ACHN (cell line): ENCODE measurements around the gene SACS.

Source experiments
- DNase-seq: peaks from one replicate; pipeline ENCODE4 v3.0.0-alpha.2; 2015
- in situ Hi-C: cut with HindIII; loops from 2 replicates; pipeline ENCODE4 v1.10.0; 2017; ENCODE audit warnings: low sequenced_read_pairs, low pct_ligation_motif_present, low pct_unique_long_range_greater_than_20kb

The SACS gene

DNA sequence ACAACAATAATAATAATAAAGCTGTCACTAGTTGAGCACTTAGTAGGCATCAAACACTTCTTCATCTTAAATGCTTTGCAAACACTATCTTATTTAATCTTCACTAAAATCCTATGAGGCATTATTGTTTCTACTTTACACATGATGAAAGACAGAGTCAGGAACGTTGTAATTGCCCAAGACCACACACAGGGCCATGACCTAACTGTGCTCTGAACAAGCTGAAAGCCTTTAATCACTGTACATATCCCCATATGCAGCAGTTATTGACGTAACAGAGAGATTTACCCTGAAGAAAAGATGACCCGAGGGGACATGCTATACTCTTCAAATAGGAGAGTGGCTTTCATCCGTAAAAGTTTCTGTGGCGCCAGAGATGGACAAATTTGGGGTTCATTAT lies 53.0 kb downstream of the SACS start:
- DNase-seq = no peak
- in situ Hi-C loops = no loop called here

DNA sequence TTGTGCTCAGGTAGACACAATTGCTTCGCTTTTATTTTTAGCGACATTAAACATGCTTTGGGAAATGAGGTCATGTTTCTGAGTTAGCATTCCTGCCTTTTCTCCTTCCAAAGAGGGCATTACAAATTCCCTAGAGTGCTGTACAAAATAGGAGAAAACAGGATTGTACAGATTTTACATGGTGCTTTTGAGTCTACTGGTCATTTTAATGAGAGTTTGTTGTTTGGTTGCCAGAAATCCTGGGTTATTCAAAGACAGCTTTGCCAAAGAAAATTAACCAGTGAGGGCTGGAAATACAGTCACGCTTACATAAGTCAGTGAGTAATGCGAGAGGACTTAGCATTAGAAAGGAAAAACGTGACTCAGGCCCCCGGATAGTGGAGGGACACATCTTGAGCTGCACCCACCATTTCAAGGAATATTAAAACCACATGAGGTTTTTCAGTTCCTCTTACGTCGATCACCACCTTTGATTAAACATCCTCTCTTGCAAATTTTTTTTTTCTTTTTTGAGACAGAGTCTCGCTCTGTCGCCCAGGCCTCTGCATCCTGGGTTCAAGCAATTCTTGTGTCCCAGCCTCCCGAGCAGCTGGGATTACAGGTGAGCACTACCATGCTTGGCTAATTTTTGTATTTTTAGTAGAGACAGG lies 55.4 kb downstream of the SACS start:
- in situ Hi-C loops = no loop called here
- DNase-seq = peak; percentile 78

DNA sequence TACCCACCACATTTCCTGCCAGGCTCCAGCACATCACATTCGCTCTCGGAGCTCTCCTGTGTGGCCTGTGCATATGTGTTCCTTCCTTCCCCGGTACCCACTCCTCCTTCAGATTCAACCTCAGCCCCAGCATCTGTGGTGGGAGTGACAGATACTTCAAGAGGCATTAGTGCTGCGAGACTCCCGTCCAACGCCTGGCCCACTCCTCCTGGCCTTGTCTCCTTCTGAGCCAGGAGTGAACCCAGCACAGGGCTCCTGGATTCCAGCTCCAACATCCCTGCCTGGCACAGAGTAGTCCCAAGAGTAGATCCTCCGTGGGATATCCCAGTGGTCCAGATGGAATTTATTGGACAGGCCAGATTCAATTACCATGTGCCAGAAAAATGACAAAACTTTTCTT lies 55.9 kb downstream of the SACS start:
- no peak for DNase-seq
- in situ Hi-C loops = no loop called here

DNA sequence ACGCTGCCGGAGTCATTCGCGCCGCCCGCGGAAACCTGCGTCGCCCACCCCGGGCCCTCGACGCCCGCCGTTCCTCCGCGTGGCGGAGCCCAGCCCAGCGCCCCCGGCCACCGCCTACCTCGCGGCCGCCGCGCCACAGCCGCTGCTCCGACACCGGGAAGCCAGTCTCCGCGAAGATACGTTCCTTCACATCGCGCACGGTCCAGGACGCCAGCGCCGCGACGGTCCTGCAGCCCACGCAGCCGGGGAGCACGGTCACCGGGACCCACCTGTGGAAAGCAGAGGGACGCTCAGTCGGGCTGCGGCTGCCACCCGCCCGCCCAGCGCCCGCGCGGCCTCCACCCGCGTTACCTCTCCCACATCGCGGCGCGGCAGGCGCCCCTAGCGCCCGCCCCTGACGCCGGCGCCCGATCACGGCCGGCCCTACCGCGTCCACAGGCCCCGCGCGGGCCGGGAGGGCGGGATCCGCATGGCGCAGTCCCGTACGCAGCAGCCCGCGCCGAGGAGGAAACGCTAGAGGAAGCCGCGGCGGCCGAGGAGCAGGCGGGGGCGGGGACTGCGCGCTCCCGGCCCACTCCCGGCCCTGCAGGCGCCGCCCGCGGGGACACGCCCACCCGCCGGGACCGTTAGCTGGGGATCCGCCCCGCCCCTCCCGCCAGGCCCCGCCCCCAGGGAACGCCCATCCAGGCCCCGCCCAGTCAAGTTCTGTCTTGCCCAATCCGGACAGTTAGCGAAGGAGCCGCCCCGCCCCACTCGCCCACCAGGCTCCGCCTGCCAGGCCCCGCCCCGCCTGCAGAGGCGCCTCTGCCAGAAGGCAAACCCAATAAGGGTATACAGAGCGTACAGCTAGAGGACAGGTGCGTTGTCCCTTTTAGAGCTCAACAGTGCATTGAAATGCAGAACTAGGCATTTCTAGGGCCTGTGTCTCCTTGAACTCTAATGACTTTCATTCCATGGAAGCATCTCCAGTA lies 58.2 kb downstream of the SACS start:
- peak; percentile 89 for DNase-seq
- in situ Hi-C loops = no loop called here

DNA sequence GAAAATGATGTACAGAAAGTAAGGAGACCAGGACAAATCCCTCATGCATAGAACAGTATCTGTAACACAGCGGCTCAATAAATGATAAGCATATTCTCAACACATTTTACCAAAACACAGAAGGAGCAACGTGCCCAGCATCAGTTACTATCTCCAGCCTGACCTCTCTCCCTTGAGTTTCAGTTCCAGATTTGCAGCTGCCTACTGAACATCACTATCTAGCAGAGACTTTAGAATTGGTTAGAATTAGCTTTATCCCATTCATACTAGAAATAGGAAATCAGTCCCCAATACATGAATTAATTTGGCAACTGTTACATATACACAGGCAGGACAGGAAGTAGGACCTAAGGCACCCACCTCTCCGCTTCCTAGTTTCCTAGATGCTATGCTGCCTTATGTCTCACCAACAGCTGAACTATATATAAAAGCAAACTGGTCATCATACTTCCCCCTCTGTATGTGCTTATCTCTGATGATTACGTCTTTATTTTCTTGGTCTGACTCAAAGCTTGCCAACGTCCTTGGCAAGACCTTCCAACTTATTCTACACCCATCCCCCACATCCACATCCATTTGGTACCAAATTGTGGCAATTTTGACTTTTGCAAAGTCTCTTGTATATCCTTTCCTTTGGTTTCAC lies 61.1 kb downstream of the SACS start:
- no peak for DNase-seq
- in situ Hi-C loops = no loop called here

DNA sequence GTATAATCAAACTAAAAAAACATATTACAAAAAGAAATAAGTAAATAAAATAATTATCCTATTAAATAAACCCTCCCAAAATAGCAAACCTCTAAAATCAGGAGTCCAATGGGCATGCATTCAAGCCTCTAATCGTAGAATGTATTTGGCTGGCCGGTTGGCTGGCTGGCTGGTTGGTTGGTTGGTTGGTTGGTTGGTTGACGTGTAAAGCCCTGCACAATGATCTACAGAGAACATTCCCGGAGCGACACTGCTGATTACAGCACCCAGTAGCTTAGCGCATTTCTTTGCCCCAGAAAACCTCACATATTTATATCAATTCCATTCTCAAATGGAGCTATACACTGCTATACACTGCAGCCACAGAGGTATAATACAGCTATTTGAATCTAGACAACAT lies 65.6 kb downstream of the SACS start:
- in situ Hi-C loops = no loop called here
- no peak for DNase-seq

DNA sequence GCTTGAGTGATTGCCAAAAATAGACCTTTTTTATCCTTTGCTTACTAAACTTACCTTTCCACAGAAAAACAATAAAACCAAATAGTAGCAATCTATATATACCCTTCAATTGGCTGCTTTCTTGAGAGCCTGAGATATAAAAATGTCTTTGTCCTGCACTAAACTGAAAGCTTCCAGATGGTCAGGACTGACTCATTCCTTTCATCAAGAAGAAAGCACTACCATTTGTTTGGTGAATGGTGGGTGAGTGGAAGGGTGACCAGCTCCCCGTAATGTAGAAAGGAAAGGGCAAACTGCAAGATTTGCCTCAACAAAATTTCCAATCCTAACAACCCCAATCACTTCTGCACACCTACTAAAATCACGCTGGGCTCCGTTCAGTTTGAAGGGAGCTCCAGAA lies 67.8 kb downstream of the SACS start:
- in situ Hi-C loops = no loop called here
- no peak for DNase-seq

DNA sequence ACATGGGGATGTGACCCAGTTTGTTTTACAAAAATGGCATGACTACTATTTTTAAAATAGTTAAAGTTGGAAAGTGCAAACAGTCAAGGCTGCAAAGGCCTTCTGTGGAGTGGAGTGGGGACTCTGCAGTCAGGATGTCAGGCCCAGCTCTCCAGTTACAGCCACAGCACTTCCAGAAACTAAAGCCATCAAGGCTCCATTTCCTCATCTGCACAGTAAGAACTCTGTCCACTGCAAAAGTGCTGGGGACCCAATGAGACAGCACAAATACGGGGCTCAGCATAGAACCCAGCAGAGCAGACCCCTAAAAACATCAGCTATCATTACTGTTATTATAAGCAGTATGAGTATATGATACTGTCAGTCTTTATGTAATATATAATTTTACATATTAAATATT lies 73.6 kb downstream of the SACS start:
- in situ Hi-C loops = no loop called here
- no peak for DNase-seq

DNA sequence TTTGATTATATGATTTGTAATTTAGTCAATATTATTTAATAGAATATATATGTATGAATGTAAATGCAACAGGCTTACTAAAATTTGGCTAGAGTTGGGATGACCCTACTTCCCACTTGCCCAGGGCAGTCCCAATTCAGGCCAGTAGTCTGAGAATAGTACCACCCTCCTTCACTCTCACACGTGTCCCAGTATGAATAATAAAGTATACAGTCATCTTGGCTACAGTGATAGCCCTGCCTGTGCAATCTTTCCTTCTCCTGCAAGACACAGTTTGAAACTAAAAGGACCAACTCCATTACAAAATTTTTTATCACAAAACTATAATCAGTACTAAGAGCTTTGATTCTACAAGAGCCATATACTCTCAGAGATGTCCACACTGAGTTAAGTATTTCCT lies 76.2 kb downstream of the SACS start:
- in situ Hi-C loops = no loop called here
- no peak for DNase-seq

DNA sequence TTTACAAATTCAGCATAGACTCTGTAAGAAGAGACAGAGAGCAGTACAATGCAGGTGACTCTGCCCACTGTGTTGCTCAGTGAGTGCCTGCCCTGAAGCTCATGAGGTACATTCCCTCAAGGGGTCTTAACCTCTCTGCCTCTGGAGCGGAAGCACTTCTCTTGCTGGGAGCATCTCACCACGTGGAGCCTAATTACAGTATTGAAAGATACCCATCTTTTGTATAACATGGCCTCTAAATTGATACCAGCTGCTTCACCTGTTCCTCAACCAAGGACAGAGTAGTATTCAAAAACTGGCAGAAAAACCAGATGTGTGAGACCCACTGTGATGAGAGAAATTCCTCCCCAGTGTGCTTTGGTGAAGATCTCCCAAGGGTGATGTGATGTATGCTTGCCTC lies 77.1 kb downstream of the SACS start:
- DNase-seq = no peak
- in situ Hi-C loops = no loop called here

DNA sequence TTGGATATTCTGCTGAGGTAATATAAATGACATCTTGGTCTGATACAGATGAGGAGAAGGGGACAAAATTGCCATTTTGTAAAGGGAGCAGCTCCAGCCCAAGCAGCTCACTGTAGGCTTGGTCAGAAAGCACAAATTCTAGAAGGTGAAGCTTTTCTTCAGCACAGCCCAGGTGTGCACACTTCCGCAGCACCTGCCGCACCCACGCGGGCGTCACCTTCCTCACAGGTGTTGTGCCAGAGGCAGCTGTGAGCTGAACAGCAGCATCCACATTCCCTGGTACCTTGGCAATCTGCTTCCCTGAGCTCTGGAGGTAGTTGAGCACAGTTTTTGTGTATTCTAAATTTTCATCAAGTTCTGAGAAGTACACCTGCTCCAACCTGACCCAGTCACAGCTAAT lies 79.0 kb downstream of the SACS start:
- in situ Hi-C loops = no loop called here
- DNase-seq = no peak

DNA sequence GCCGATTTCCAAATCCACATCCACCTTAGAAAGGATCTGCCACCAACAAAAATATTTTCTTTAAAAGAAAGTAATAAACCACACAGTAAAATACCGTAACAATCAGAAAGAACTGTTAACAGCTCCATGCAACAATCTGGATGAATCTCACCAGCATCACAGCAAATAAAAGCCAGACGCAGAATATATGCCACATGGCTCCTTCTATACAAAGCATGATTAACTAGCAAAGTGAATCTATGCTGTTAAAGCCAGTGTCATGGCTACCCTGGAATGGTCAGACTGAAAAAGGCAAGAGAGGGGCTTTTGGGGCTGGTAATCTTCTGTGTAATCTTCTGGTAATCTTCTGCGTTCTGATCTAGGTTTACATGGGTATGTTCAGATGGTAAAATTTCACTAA lies 81.3 kb downstream of the SACS start:
- in situ Hi-C loops = no loop called here
- DNase-seq = no peak

DNA sequence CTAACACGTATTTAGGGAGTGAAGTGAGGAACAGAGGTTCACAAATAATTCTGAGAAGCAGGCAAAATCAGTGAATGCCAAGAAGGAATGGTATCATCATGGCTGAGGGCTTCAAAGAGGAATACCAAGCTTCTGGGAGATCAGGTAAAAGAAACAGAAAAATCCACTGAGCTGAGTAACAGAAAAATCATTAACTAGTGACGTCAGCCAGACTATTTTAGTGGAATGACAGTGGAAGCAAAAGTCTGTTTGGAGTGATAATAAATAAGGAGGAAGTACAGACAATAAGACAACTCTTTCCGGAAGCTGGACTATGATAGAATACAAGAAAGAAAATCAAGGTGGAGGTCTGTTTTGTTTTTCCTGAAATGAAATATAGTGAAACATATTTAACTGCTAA lies 83.5 kb downstream of the SACS start:
- in situ Hi-C loops = no loop called here
- DNase-seq = peak; percentile 87

DNA sequence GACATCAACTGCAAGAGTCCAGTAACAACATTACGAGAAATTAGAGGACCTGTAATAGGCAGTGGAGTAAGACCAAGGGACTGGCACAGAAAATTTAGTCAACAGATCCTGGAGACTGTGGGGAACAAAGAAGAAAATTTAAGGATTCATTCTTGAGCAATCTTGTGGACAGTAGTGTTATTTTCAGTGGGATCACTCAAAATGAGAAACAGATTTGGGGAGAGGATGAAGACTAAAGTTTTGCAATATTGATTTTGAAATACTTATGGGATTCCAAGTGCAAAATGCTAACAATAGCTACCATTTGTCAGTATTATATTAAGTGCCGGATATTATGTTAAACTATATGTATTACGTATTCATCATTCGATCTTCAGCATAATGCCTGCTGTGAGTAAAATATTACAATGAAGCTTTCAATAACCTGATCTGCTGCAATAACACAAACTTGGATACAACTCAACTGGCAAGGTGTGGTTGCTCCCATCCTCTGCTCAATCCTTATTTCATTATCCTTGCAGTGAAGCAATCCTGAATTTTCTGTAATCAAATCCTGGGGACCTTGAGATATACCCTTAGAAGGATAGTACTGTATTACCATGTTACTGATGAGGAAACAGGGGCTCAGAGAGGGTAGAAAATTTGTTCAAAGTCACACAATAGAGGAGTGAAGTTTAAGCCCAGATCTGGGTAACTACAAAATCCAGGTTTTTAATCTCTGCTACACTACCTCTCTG lies 84.2 kb downstream of the SACS start:
- in situ Hi-C loops = no loop called here
- DNase-seq = no peak

DNA sequence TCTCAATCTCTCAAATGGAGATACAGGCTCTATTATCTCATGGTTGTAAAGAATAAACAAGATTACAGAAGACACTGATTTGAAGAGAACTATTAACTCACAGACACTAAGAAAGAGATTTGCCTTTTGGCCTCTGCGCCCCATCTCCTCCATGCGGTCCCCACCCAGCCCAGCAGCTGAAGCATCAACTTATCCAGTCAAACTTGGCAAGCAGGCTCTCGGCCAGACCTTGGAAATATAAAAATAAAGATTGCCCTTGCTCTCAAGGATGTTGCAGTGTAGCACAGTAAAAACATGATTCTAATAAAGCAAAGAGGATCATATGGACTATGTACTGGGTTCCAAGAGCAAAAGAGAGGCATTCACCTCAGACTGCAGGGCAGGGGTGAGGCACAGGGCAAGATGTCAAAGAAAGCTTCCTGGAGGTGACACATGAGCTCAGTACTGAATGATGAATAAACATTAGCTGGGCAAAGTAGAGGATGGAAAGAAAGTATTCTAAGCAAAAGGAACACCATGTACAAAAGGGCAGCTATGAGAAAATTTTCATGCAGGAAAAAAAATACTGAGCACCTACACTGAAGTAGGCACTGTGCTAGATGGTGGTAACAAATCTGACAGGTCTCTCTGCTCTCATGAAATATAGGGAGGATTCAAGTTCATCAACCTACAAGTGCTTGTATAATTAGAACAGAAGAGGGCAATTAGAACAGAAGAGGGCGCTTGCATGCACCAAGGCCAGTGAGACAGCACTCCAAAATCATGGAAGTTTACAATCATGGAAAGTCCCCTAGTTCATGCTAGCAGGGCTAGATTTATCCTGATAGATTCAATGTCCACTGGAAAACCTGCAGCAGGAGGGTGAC lies 85.0 kb downstream of the SACS start:
- no peak for DNase-seq
- in situ Hi-C loops = no loop called here

DNA sequence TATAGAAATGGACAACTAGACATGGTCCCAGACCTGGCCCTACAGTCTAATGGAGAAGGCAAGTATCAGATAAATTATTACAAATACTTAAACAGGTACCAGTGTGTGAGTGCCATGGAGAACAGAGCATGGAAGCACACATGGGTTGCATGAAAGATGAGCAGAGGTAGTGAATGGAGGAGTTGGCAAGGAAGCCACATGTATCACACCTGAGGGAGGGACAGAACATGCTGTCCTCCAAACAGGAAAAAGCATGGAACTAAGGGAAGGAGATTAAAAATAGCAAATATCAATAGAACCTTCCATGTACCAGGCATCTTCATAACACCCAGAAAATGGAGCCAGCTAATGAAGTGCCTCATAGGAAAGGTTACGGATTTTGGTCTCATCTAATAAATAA lies 85.9 kb downstream of the SACS start:
- no peak for DNase-seq
- in situ Hi-C loops = no loop called here

DNA sequence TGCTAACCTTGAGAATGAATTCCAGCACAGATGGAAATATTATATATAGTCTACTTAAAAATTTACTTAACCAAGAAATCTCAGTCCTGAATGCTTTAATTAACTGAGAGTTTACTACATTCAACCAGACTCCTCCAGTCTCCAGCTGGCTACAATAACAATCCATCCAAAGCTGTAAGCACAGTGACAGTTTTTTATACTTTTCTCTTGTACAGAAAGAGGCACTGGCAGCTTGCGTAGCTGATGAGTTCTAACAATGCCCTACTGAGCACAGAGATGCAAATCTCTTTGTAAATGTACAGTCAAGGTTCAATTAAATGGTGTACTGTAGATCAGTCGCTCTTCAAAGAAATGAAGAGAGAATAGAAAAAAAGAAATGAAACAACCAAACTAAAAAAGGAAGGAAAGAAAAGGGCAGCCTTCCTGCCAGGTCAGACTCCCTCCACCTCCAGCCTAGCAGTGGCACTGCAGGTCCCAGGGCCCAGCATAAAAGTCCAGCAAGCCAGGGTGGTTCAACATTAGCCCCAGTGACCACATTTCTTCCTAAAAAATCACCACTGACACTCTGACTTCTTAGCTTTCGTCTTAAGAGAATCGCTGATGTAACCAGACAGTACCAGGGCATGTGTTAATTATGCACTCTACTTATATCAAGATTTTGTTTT lies 88.4 kb downstream of the SACS start:
- DNase-seq = no peak
- in situ Hi-C loops = no loop called here

DNA sequence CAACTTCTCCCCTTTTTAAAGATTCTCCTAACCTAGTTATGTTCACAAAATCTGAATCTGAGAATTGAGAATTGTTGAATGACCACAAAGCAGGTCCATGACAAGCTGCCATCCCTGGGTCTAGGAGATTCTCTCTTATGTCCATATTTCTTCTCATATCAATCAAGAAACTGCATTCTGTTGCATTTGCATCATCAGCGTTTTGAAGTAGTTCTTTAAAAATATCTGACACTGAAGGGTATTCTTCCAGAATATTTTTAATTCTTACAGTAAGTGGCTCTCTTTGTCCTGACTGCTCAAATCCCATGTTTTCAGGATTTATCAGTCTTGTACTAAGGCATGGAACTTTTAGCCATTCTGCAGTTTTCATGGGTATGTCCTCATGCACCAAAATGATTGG lies 94.3 kb downstream of the SACS start:
- no peak for DNase-seq
- in situ Hi-C loops = no loop called here
